OCI-LY3 (cell line): Measurements from ENCODE around the gene DIPK1C.

Experiments
- EZH2phosphoT487 ChIP-seq: fragments of 200-600 bp; shearing (Covaris generic); IDR thresholded peaks from 2 replicates; pipeline ENCODE4 v1.6.1; 2018; ENCODE audit warnings: antibody characterized with exemption, mixed run types, low read depth
- TF ChIP-seq, protein P1 (sequence below): fragments of 200-600, 300-600 bp; sonication (generic); IDR thresholded peaks from 2 replicates; pipeline ENCODE4 v1.5.1; 2014; ENCODE audit warnings: antibody characterized with exemption, low read length, low read depth

- TF ChIP-seq, protein P1, sequence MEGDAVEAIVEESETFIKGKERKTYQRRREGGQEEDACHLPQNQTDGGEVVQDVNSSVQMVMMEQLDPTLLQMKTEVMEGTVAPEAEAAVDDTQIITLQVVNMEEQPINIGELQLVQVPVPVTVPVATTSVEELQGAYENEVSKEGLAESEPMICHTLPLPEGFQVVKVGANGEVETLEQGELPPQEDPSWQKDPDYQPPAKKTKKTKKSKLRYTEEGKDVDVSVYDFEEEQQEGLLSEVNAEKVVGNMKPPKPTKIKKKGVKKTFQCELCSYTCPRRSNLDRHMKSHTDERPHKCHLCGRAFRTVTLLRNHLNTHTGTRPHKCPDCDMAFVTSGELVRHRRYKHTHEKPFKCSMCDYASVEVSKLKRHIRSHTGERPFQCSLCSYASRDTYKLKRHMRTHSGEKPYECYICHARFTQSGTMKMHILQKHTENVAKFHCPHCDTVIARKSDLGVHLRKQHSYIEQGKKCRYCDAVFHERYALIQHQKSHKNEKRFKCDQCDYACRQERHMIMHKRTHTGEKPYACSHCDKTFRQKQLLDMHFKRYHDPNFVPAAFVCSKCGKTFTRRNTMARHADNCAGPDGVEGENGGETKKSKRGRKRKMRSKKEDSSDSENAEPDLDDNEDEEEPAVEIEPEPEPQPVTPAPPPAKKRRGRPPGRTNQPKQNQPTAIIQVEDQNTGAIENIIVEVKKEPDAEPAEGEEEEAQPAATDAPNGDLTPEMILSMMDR: no peak
- TF ChIP-seq EZH2phosphoT487: no peak
Measured at GRCh38 chr18:74495581-74496507, 38.7 kb upstream of the DIPK1C start, which contains the start of gene CNDP2.
